ENCODE measurements around the gene C9orf85. TPM values are rescaled to one million over a fixed set of nuclear protein-coding genes. Genes with fewer than 3 reads are reported as not detected.
"Not testable (repeated sequence)": the region's sequence is repeated elsewhere in the genome, so short reads cannot be mapped to it uniquely, and the experiment has no call there.

The C9orf85 gene
- total and polyA plus RNA-seq, 9 of the 15 experiments (the other 6 are each of a cell fraction or from before 2014, with no cell fraction given), result 6.7 to 17.6 (median 13.0) TPM

- H3K4me3 ChIP-seq; H3K79me2 ChIP-seq (ENCODE audit: control insufficient read depth, insufficient read depth, low read length); H3K9ac ChIP-seq (ENCODE audit: insufficient read depth in 1 of 2, low read depth in 2 of 2, low read length in 2 of 2); in situ Hi-C loops (cut with MboI); H4K20me1 ChIP-seq (replicated peaks; ENCODE audit: control insufficient read depth, insufficient read depth, low read length); CTCF ChIA-PET (ENCODE audit: low intra/inter-chr PET ratio); H3K9me1 ChIP-seq (ENCODE audit: control insufficient read depth, insufficient read depth, low read length); H3K4me1 ChIP-seq (replicated peaks in 1 of 2; ENCODE audit: control insufficient read depth in 2 of 2, insufficient read depth in 2 of 2, low read length in 2 of 2); ATAC-seq; H3K4me2 ChIP-seq (ENCODE audit: insufficient read depth, low read length); DNase-seq (ENCODE audit: extremely low read depth in 1 of 4, low spot score in 3 of 4); H3K9me3 ChIP-seq (replicated peaks; ENCODE audit: control insufficient read depth, insufficient read depth, low read depth, low read length); H3K27me3 ChIP-seq (ENCODE audit: control insufficient read depth in 2 of 2, insufficient read depth in 2 of 2, low read length in 2 of 2); FAIRE-seq; H3K27ac ChIP-seq (ENCODE audit: extremely low read depth, low read depth, low read length); H3K36me3 ChIP-seq (ENCODE audit: control insufficient read depth, insufficient read depth, low read length); H2AFZ ChIP-seq (ENCODE audit: low read depth, low read length); intact Hi-C loops (cut with micrococcal nuclease); BruUV-seq (replicated peaks): not testable (repeated sequence)
- WGBS (ENCODE audit: insufficient coverage, low coverage, missing lambda C conversion rate), result 45% methylated on average over 4 of the region's 29 CpGs
- POLR2A ChIA-PET, result interaction anchor here (0.7 kb wide), 1 partner anchor 10 kb away, joined by 3 read pairs; no protein-coding TSS in a partner anchor
These were observed 52.1 kb downstream of the C9orf85 start for GRCh38 chr9:71963471-71963996.

- Histone ChIP-seq H3K4me3 (no peak overlapping the region), H4K20me1 (replicated peaks; ENCODE audit: control insufficient read depth, insufficient read depth, low read length) (no peaks in the 10 kb centered on the region), H3K27ac (ENCODE audit: extremely low read depth, low read depth, low read length) (no peak overlapping the region), H2AFZ (ENCODE audit: low read depth, low read length) (no peak overlapping the region), H3K9me3 (replicated peaks; ENCODE audit: control insufficient read depth, insufficient read depth, low read depth, low read length) (peaks cover 4% of the 10 kb centered on the region; the same call in 1 of the 2 replicates), H3K4me1 (replicated peaks in 1 of 2; ENCODE audit: control insufficient read depth in 2 of 2, insufficient read depth in 2 of 2, low read length in 2 of 2) (no peaks in the 10 kb centered on the region), H3K9ac (ENCODE audit: insufficient read depth in 1 of 2, low read depth in 2 of 2, low read length in 2 of 2) (no peak overlapping the region), H3K9me1 (ENCODE audit: control insufficient read depth, insufficient read depth, low read length) (no peaks in the 10 kb centered on the region), H3K27me3 (ENCODE audit: control insufficient read depth in 2 of 2, insufficient read depth in 2 of 2, low read length in 2 of 2) (no peaks in the 10 kb centered on the region), H3K79me2 (ENCODE audit: control insufficient read depth, insufficient read depth, low read length) (no peaks in the 10 kb centered on the region), H3K36me3 (ENCODE audit: control insufficient read depth, insufficient read depth, low read length) (no peaks in the 10 kb centered on the region), H3K4me2 (ENCODE audit: insufficient read depth, low read length) (no peak overlapping the region)
- WGBS (ENCODE audit: insufficient coverage, low coverage, missing lambda C conversion rate), result 100% methylated on average over 1 of the region's 1 CpG
- no peak for ATAC-seq
- no peak for FAIRE-seq
- in situ Hi-C loops (cut with MboI) (no loop called here), intact Hi-C loops (cut with micrococcal nuclease) (no loop called here)
- ChIA-PET CTCF (ENCODE audit: low intra/inter-chr PET ratio) (no interaction called here), POLR2A (interaction anchor here (1.0 kb wide), 1 partner anchor 55 kb away, joined by 3 read pairs; no protein-coding TSS in a partner anchor)
- no peak for DNase-seq (ENCODE audit: extremely low read depth in 1 of 4, low spot score in 3 of 4)
- TF ChIP-seq ZNF699 (CRISPR knock-in tag; IDR thresholded peaks at IDR 0.05; ENCODE audit: insufficient replicate concordance) (no peak), LARP7 (IDR thresholded peaks at IDR 0.05) (no peak), CBFA2T2 (conservative IDR thresholded peaks at IDR 0.05) (no peak), MYNN (IDR thresholded peaks at IDR 0.05) (no peak), MYNN (CRISPR knock-in tag; IDR thresholded peaks at IDR 0.05) (no peak), ZNF239 (CRISPR knock-in tag; IDR thresholded peaks at IDR 0.05) (no peak), CREM (IDR thresholded peaks at IDR 0.05; ENCODE audit: low read depth) (no peak), ERF (CRISPR knock-in tag; IDR thresholded peaks at IDR 0.05) (no peak), YBX1 (IDR thresholded peaks at IDR 0.05) (no peak), HNRNPLL (IDR thresholded peaks at IDR 0.05; ENCODE audit: low read depth, low read length, poor library complexity, severe bottlenecking) (no peak), ZZZ3 (IDR thresholded peaks at IDR 0.05) (no peak)
- BruUV-seq (replicated peaks), result no TSS peak
These were observed 54.0 kb downstream of the C9orf85 start for GRCh38 chr9:71965403-71965802.
